Smooth muscle cell (in vitro differentiated cells): ENCODE data around the gene OCRL. TPM values are rescaled to one million over a fixed set of nuclear protein-coding genes. Genes with fewer than 3 reads are reported as not detected.

Source experiments
- DNase-seq: peaks from one replicate; lab custom pipeline; 2025; ENCODE audit not compliant: unreplicated experiment; lab: John Stamatoyannopoulos, UW
- H2AFZ ChIP-seq: fragments of 200-600 bp; sonication (generic); 2 replicates; pipeline ENCODE4 v1.6.0; 2016; ENCODE audit warnings: antibody characterized with exemption, low read depth, mild to moderate bottlenecking
- H3F3A ChIP-seq: fragments of 200-600 bp; sonication (generic); 2 replicates; pipeline ENCODE4 v1.6.0; 2017; ENCODE audit warnings: antibody characterized with exemption, low read depth
- H3K27ac ChIP-seq: fragments of 200-600 bp; sonication (generic); 2 replicates; pipeline ENCODE4 v1.5.1; 2016; ENCODE audit warnings: low read depth, mild to moderate bottlenecking
- H3K27me3 ChIP-seq: fragments of 200-600 bp; sonication (generic); 2 replicates; pipeline ENCODE4 v1.6.1; 2016; ENCODE audit warnings: low read depth, mild to moderate bottlenecking
- H3K36me3 ChIP-seq: fragments of 200-600 bp; sonication (generic); 2 replicates; pipeline ENCODE4 v1.5.1; 2016; ENCODE audit warnings: low read depth
- H3K4me1 ChIP-seq: fragments of 200-600 bp; sonication (generic); 2 replicates; pipeline ENCODE4 v1.5.1; 2016; ENCODE audit warnings: low read depth
- H3K4me2 ChIP-seq: fragments of 200-600 bp; sonication (generic); 2 replicates; pipeline ENCODE4 v1.6.0; 2016; ENCODE audit warnings: mild to moderate bottlenecking
- H3K4me3 ChIP-seq: fragments of 200-600 bp; sonication (generic); 2 replicates; pipeline ENCODE4 v1.5.1; 2016; ENCODE audit warnings: mild to moderate bottlenecking
- H3K79me2 ChIP-seq: fragments of 200-600 bp; sonication (generic); 2 replicates; pipeline ENCODE4 v1.6.0; 2016; ENCODE audit warnings: low read depth, mild to moderate bottlenecking
- H3K9ac ChIP-seq: fragments of 200-600 bp; sonication (generic); 2 replicates; pipeline ENCODE4 v1.6.0; 2016; ENCODE audit warnings: low read depth
- H3K9me3 ChIP-seq: fragments of 200-600 bp; sonication (generic); replicated peaks from 2 replicates; pipeline ENCODE4 v1.5.1; 2016; ENCODE audit warnings: low read depth
- H4K20me1 ChIP-seq: fragments of 200-600 bp; sonication (generic); 2 replicates; pipeline ENCODE4 v1.6.0; 2016; ENCODE audit warnings: low read depth
- WGBS: methylation state at CpG from one replicate; pipeline ENCODE4 v1.1.7; 2016; ENCODE audit warnings: low lambda C conversion rate; 5-methylcytosine and 5-hydroxymethylcytosine counted together
- polyA plus RNA-seq: library from polyadenylated mRNA; unstranded; fragments of >200 nt; fragmentation: Nextera tagmentation; extraction: Ambion mirVana; gene quantifications from 2 replicates; pipeline ENCODE4 v1.2.1, GENCODE V29; 2016
- total RNA-seq: library from RNA; depleted of rRNA; stranded (reverse); fragments of >200 nt; gene quantifications from 2 replicates; pipeline ENCODE4 v1.2.3, GENCODE V29; 2014
- TF ChIP-seq, protein P1 (sequence below): fragments of 200-600 bp; sonication (generic); IDR thresholded peaks from 2 replicates; pipeline ENCODE4 v1.5.1; 2017; ENCODE audit warnings: borderline replicate concordance, mild to moderate bottlenecking, antibody characterized with exemption; ENCODE audit not compliant: insufficient read depth, poor library complexity, severe bottlenecking

The OCRL gene
- total and polyA plus RNA-seq, 2 experiments from 2014 or later = 8.7 to 26.2 TPM

DNA sequence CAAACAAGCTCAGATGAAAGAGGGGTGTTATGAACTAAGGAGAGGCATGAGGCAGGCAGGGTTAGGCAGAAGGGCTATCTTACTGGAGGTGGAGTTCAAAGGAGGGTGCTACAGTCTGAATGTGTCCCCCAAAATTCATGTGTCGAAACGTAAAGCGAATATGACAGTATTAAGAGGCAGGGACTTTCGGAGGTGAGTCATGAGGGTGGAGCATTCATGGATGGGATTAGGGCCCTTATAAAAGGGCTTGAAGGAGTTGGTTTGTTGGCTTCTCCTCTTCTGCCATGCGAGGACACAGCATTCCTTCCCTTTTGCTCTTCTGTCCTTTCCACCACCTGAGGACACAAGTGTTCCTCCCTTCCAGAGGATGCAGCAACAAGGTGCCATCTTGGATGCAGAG lies 91.8 kb downstream of the OCRL start:
- Histone ChIP-seq H3K9ac (no peak overlapping the region), H4K20me1 (no peaks in the 10 kb centered on the region), H3K36me3 (no peaks in the 10 kb centered on the region), H3F3A (no peaks in the 10 kb centered on the region), H3K27ac (no peak overlapping the region), H3K4me1 (no peaks in the 10 kb centered on the region), H3K27me3 (no peaks in the 10 kb centered on the region), H3K4me3 (no peak overlapping the region), H3K79me2 (no peaks in the 10 kb centered on the region), H3K9me3 (no peaks in the 10 kb centered on the region), H2AFZ (no peak overlapping the region), H3K4me2 (no peak overlapping the region)
- 86% methylated on average over 5 of the region's 5 CpGs for WGBS
- TF ChIP-seq, protein P1, sequence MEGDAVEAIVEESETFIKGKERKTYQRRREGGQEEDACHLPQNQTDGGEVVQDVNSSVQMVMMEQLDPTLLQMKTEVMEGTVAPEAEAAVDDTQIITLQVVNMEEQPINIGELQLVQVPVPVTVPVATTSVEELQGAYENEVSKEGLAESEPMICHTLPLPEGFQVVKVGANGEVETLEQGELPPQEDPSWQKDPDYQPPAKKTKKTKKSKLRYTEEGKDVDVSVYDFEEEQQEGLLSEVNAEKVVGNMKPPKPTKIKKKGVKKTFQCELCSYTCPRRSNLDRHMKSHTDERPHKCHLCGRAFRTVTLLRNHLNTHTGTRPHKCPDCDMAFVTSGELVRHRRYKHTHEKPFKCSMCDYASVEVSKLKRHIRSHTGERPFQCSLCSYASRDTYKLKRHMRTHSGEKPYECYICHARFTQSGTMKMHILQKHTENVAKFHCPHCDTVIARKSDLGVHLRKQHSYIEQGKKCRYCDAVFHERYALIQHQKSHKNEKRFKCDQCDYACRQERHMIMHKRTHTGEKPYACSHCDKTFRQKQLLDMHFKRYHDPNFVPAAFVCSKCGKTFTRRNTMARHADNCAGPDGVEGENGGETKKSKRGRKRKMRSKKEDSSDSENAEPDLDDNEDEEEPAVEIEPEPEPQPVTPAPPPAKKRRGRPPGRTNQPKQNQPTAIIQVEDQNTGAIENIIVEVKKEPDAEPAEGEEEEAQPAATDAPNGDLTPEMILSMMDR = no peak
- no peak for DNase-seq

DNA sequence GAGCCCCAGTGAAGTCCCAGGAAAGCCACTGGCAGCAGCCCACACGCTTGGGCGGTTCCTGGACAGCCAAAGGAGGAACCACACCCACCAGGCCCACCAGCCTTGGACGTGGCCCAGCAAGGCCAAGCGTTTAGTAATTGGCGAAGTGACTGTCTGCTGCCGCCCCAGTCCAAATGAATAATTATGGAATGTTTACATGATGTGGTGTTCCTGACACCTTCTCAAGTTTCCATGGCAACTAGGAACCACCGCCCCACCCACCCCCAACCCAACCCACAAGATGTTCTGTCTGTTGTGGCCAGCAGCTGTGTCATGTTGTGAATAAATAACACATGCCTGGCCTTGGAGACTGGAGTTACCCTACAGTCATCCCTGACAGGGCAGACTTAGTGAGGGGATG lies 92.4 kb downstream of the OCRL start:
- no peak overlapping the region for H3K4me3 ChIP-seq
- no peak overlapping the region for H3K27ac ChIP-seq
- no peak overlapping the region for H3K4me2 ChIP-seq
- no peaks in the 10 kb centered on the region for H3K9me3 ChIP-seq
- no peaks in the 10 kb centered on the region for H3K27me3 ChIP-seq
- H2AFZ ChIP-seq = no peak overlapping the region
- no peak for DNase-seq
- no peaks in the 10 kb centered on the region for H4K20me1 ChIP-seq
- H3K79me2 ChIP-seq = no peaks in the 10 kb centered on the region
- TF ChIP-seq, protein P1 = no peak
- no peak overlapping the region for H3K9ac ChIP-seq
- H3K36me3 ChIP-seq = no peaks in the 10 kb centered on the region
- H3K4me1 ChIP-seq = no peaks in the 10 kb centered on the region
- 72% methylated on average over 7 of the region's 7 CpGs for WGBS
- no peaks in the 10 kb centered on the region for H3F3A ChIP-seq

DNA sequence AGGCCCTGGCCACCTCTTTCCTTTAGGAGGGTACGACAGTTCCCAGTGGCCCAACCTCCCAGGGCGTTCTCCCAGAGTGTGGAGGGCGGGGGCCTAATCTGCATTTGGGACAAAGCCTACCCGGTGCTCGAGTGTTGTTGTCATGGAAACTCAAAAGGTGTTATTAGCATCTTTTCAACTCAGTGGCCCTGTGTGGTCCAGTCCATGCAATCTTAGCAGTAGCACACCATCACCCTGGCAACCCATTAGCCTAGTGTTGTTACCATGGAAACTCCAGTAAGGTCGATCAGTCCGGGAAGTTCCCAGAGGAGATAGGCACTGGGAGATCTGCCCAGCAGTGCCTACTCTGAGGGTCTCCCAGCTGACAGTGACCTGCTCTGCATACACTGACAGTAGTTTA lies 94.5 kb downstream of the OCRL start:
- H3F3A ChIP-seq = no peaks in the 10 kb centered on the region
- H3K4me3 ChIP-seq = no peak overlapping the region
- no peak overlapping the region for H2AFZ ChIP-seq
- H3K79me2 ChIP-seq = no peaks in the 10 kb centered on the region
- no peaks in the 10 kb centered on the region for H3K4me1 ChIP-seq
- no peak for DNase-seq
- H3K4me2 ChIP-seq = no peak overlapping the region
- no peaks in the 10 kb centered on the region for H4K20me1 ChIP-seq
- 79% methylated on average over 7 of the region's 7 CpGs for WGBS
- TF ChIP-seq, protein P1 = no peak
- H3K9ac ChIP-seq = no peak overlapping the region
- no peaks in the 10 kb centered on the region for H3K36me3 ChIP-seq
- no peaks in the 10 kb centered on the region for H3K9me3 ChIP-seq
- H3K27me3 ChIP-seq = no peaks in the 10 kb centered on the region
- H3K27ac ChIP-seq = no peak overlapping the region

DNA sequence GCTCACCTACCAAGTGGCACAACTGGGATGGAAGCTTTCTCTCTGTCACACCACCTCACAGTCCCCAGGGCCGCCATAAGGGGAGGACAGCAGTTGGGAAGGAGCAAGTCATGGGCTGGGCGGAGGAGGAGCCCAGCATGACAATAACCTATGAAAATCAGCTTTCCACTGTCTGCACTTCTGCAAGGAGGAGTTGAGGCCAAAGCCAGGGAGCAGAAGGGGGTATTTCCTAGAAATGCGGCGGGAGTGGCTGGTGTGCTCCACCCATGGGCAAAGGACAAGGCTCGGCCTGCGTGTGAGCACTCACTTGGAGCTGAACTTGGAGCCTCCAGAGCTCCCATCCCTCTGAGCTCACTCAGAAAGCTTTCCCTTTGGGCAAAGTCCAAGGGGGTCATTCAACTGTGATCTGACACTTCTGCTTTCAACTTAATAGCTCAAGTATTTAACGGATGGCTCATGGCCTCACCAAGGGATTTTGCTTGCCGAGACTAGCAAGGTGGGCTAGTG lies 96.2 kb downstream of the OCRL start:
- no peaks in the 10 kb centered on the region for H4K20me1 ChIP-seq
- H3K4me3 ChIP-seq = no peak overlapping the region
- H3K4me2 ChIP-seq = no peak overlapping the region
- H3K4me1 ChIP-seq = no peaks in the 10 kb centered on the region
- DNase-seq = no peak
- no peaks in the 10 kb centered on the region for H3K27me3 ChIP-seq
- whole genome bisulfite sequencing = 80% methylated on average over 8 of the region's 8 CpGs
- no peaks in the 10 kb centered on the region for H3K36me3 ChIP-seq
- no peaks in the 10 kb centered on the region for H3K9me3 ChIP-seq
- no peak overlapping the region for H3K9ac ChIP-seq
- H3K27ac ChIP-seq = no peak overlapping the region
- H3F3A ChIP-seq = no peaks in the 10 kb centered on the region
- no peaks in the 10 kb centered on the region for H3K79me2 ChIP-seq
- TF ChIP-seq, protein P1 = no peak
- no peak overlapping the region for H2AFZ ChIP-seq
